ENCODE measurements around the gene STX16. TPM values are rescaled to one million over a fixed set of nuclear protein-coding genes. Genes with fewer than 3 reads are reported as not detected.

STX16 gene
- total and polyA plus RNA-seq, 2 donors (not counting 1 experiment from before 2014, with no cell fraction given): 110 to 117 TPM

GRCh38 chr20:58605292-58606065 lies 45.6 kb upstream of the STX16 start:
- H3K4me3 ChIP-seq (ENCODE audit: control extremely low read depth in 1 of 5, extremely low read depth in 1 of 5, insufficient read depth in 1 of 5, low read depth in 2 of 5, low read length in 4 of 5): no peak overlapping the region
- CTCF ChIA-PET: no interaction called here
- ATAC-seq (ENCODE audit: low read depth): no peak
- Mint-ChIP-seq H3K9me3 (ENCODE audit: insufficient read depth) (no peaks in the 10 kb centered on the region), H3K27me3 (peaks cover 6% of the 10 kb centered on the region), H3K4me3 (no peak overlapping the region), H3K27ac (no peak overlapping the region), H3K4me1 (no peaks in the 10 kb centered on the region)
- H3K9me3 ChIP-seq (ENCODE audit: control extremely low read depth in 1 of 3, control insufficient read depth in 2 of 3, insufficient read depth in 1 of 3, low read length in 2 of 3): peaks cover 0 to 4% (median 0%) of the 10 kb centered on the region in 3 donors
- no peak for DNase-seq
- POLR2A ChIA-PET: no interaction called here
- no peak overlapping the region for H3K27ac ChIP-seq (ENCODE audit: low read length in 2 of 2)
- no peaks in the 10 kb centered on the region for H3K79me2 ChIP-seq (ENCODE audit: control insufficient read depth, insufficient read depth, low read length)
- no peaks in the 10 kb centered on the region for H4K20me1 ChIP-seq (ENCODE audit: control insufficient read depth, insufficient read depth, low read length, poor library complexity, severe bottlenecking)
- no peaks in the 10 kb centered on the region for H3K36me3 ChIP-seq (replicated peaks in 1 of 2; ENCODE audit: control extremely low read depth in 1 of 2, control insufficient read depth in 1 of 2, extremely low read depth in 1 of 2, insufficient read depth in 2 of 2, low read length in 1 of 2)
- 86% methylated on average over 16 of the region's 19 CpGs for WGBS (ENCODE audit: insufficient coverage)
- no peak overlapping the region for H3K4me2 ChIP-seq (replicated peaks; ENCODE audit: low read depth, low read length, poor library complexity, severe bottlenecking)
- no peak overlapping the region for H3K9ac ChIP-seq (ENCODE audit: low read length)
- intact Hi-C loops (cut with micrococcal nuclease): no loop called here
- H3K4me1 ChIP-seq (ENCODE audit: control insufficient read depth in 2 of 2, insufficient read depth in 2 of 2, low read length in 2 of 2): no peaks in the 10 kb centered on the region
- H3K27me3 ChIP-seq (replicated peaks in 1 of 4; ENCODE audit: control extremely low read depth in 1 of 4, control insufficient read depth in 3 of 4, insufficient read depth in 4 of 4, low read length in 3 of 4): no peaks in the 10 kb centered on the region
- no peak for TF ChIP-seq EZH2 (IDR thresholded peaks at IDR 0.05; ENCODE audit: borderline replicate concordance, insufficient read depth, low read depth, low read length, poor library complexity, severe bottlenecking)
- TF ChIP-seq CTCF (IDR thresholded peaks at IDR 0.05): no peak
- H2AFZ ChIP-seq (ENCODE audit: insufficient read depth, low read depth, low read length, poor library complexity, severe bottlenecking): no peak overlapping the region

GRCh38 chr20:58606184-58606583 lies 44.9 kb upstream of the STX16 start:
- Histone ChIP-seq H3K9me3 (ENCODE audit: control extremely low read depth in 1 of 3, control insufficient read depth in 2 of 3, insufficient read depth in 1 of 3, low read length in 2 of 3) (peaks cover 0 to 4% (median 0%) of the 10 kb centered on the region in 3 donors), H3K36me3 (replicated peaks in 1 of 2; ENCODE audit: control extremely low read depth in 1 of 2, control insufficient read depth in 1 of 2, extremely low read depth in 1 of 2, insufficient read depth in 2 of 2, low read length in 1 of 2) (no peaks in the 10 kb centered on the region), H3K4me3 (ENCODE audit: control extremely low read depth in 1 of 5, extremely low read depth in 1 of 5, insufficient read depth in 1 of 5, low read depth in 2 of 5, low read length in 4 of 5) (no peak overlapping the region), H3K4me1 (ENCODE audit: control insufficient read depth in 2 of 2, insufficient read depth in 2 of 2, low read length in 2 of 2) (no peaks in the 10 kb centered on the region), H4K20me1 (ENCODE audit: control insufficient read depth, insufficient read depth, low read length, poor library complexity, severe bottlenecking) (no peaks in the 10 kb centered on the region), H3K27ac (ENCODE audit: low read length in 2 of 2) (no peak overlapping the region), H2AFZ (ENCODE audit: insufficient read depth, low read depth, low read length, poor library complexity, severe bottlenecking) (no peak overlapping the region), H3K9ac (ENCODE audit: low read length) (no peak overlapping the region), H3K79me2 (ENCODE audit: control insufficient read depth, insufficient read depth, low read length) (no peaks in the 10 kb centered on the region), H3K27me3 (replicated peaks in 1 of 4; ENCODE audit: control extremely low read depth in 1 of 4, control insufficient read depth in 3 of 4, insufficient read depth in 4 of 4, low read length in 3 of 4) (no peaks in the 10 kb centered on the region), H3K4me2 (replicated peaks; ENCODE audit: low read depth, low read length, poor library complexity, severe bottlenecking) (no peak overlapping the region)
- H3K4me3 Mint-ChIP-seq: no peak overlapping the region
- no peaks in the 10 kb centered on the region for H3K9me3 Mint-ChIP-seq (ENCODE audit: insufficient read depth)
- DNase-seq: no peak
- peaks cover 10% of the 10 kb centered on the region for H3K27me3 Mint-ChIP-seq
- ATAC-seq (ENCODE audit: low read depth): no peak
- no peaks in the 10 kb centered on the region for H3K4me1 Mint-ChIP-seq
- WGBS (ENCODE audit: insufficient coverage): 85% methylated on average over 7 of the region's 9 CpGs
- intact Hi-C loops (cut with micrococcal nuclease): no loop called here
- POLR2A ChIA-PET: no interaction called here
- TF ChIP-seq CTCF (IDR thresholded peaks at IDR 0.05): no peak
- no peak for TF ChIP-seq EZH2 (IDR thresholded peaks at IDR 0.05; ENCODE audit: borderline replicate concordance, insufficient read depth, low read depth, low read length, poor library complexity, severe bottlenecking)
- H3K27ac Mint-ChIP-seq: no peak overlapping the region
- CTCF ChIA-PET: no interaction called here

Data from B cell (primary cell).